H9 (cell line): ENCODE results near the gene DDX1. TPM values are rescaled to one million over a fixed set of nuclear protein-coding genes. Genes with fewer than 3 reads are reported as not detected.

Source experiments
- DNase-seq: peaks from one replicate; pipeline ENCODE4 v3.0.0-alpha.2; 2017
- H2AFZ ChIP-seq: one replicate; pipeline ENCODE4 v1.6.1; 2013; ENCODE audit warnings: mild to moderate bottlenecking, low read length, control low read depth, moderate library complexity
- H2AK5ac ChIP-seq: 2 replicates; pipeline ENCODE4 v1.6.1; 2013; ENCODE audit warnings: low read length, control low read depth, mixed read lengths; ENCODE audit not compliant: insufficient read length
- H2BK120ac ChIP-seq: one replicate; pipeline ENCODE4 v1.6.1; 2013; ENCODE audit warnings: low read depth, mild to moderate bottlenecking, low read length, control low read depth, inconsistent platforms; ENCODE audit not compliant: poor library complexity, severe bottlenecking
- H2BK12ac ChIP-seq: 2 replicates; pipeline ENCODE4 v1.6.1; 2013; ENCODE audit warnings: low read length, control low read depth, mixed read lengths, low read depth; ENCODE audit not compliant: insufficient read length
- H2BK15ac ChIP-seq: 2 replicates; pipeline ENCODE4 v1.6.1; 2013; ENCODE audit warnings: low read depth, low read length, control low read depth
- H2BK20ac ChIP-seq: one replicate; pipeline ENCODE4 v1.6.1; 2013; ENCODE audit warnings: low read depth, mild to moderate bottlenecking, low read length, control low read depth, inconsistent platforms; ENCODE audit not compliant: poor library complexity, severe bottlenecking
- H2BK5ac ChIP-seq: 2 replicates; pipeline ENCODE4 v1.6.1; 2013; ENCODE audit warnings: low read length, control low read depth, mixed read lengths; ENCODE audit not compliant: insufficient read length
- H3K14ac ChIP-seq: 2 replicates; pipeline ENCODE4 v1.6.1; 2013; ENCODE audit warnings: low read length, control low read depth; ENCODE audit not compliant: insufficient read depth
- H3K18ac ChIP-seq: 2 replicates; pipeline ENCODE4 v1.6.1; 2013; ENCODE audit warnings: low read depth, mild to moderate bottlenecking, mixed read lengths, low read length, control low read depth; ENCODE audit not compliant: insufficient read length
- H3K23ac ChIP-seq: 2 replicates; pipeline ENCODE4 v1.6.1; 2013; ENCODE audit warnings: low read length, control low read depth, mixed read lengths, low read depth; ENCODE audit not compliant: insufficient read length
- H3K23me2 ChIP-seq: 2 replicates; pipeline ENCODE4 v1.6.1; 2013; ENCODE audit warnings: low read depth, mild to moderate bottlenecking, mixed read lengths, low read length, control low read depth; ENCODE audit not compliant: insufficient read length, poor library complexity, severe bottlenecking
- H3K27ac ChIP-seq: 2 replicates; pipeline ENCODE4 v1.5.1; 2013; ENCODE audit warnings: low read length, control low read depth, mixed read lengths, low read depth; ENCODE audit not compliant: insufficient read length
- H3K27me3 ChIP-seq: 2 replicates; pipeline ENCODE4 v1.6.1; 2013; ENCODE audit warnings: low read length, control low read depth, inconsistent platforms; ENCODE audit not compliant: insufficient read depth
- H3K4ac ChIP-seq: 2 replicates; pipeline ENCODE4 v1.6.1; 2013; ENCODE audit warnings: low read depth, mild to moderate bottlenecking, control low read depth, inconsistent platforms, low read length, moderate library complexity
- H3K4me1 ChIP-seq: 2 replicates; pipeline ENCODE4 v1.6.1; 2013; ENCODE audit warnings: low read length, control low read depth, inconsistent platforms; ENCODE audit not compliant: insufficient read depth
- H3K4me2 ChIP-seq: 2 replicates; pipeline ENCODE4 v1.6.1; 2013; ENCODE audit warnings: low read length, control low read depth, mixed read lengths; ENCODE audit not compliant: insufficient read length, insufficient read depth
- H3K56ac ChIP-seq: 2 replicates; pipeline ENCODE4 v1.6.1; 2013; ENCODE audit warnings: low read depth, mild to moderate bottlenecking, mixed read lengths, low read length, control low read depth; ENCODE audit not compliant: insufficient read length
- H3K79me1 ChIP-seq: 2 replicates; pipeline ENCODE4 v1.6.1; 2013; ENCODE audit warnings: low read depth, mild to moderate bottlenecking, moderate library complexity, low read length, control low read depth, inconsistent platforms; ENCODE audit not compliant: insufficient read depth, poor library complexity, severe bottlenecking
- H3K79me2 ChIP-seq: 2 replicates; pipeline ENCODE4 v1.6.1; 2013; ENCODE audit warnings: low read length, control low read depth, inconsistent platforms; ENCODE audit not compliant: insufficient read depth
- H3K9ac ChIP-seq: 2 replicates; pipeline ENCODE4 v1.6.1; 2013; ENCODE audit warnings: low read length, control low read depth, mixed read lengths; ENCODE audit not compliant: insufficient read length; ENCODE audit errors: extremely low read depth
- H3K9me3 ChIP-seq: one replicate; pipeline ENCODE4 v1.6.1; 2013; ENCODE audit warnings: low read depth, low read length, inconsistent platforms; ENCODE audit not compliant: control insufficient read depth
- H3T11ph ChIP-seq: one replicate; pipeline ENCODE4 v1.6.1; 2013; ENCODE audit warnings: mild to moderate bottlenecking, low read length, control low read depth, inconsistent platforms
- H4K20me1 ChIP-seq: one replicate; pipeline ENCODE4 v1.6.1; 2013; ENCODE audit not compliant: control insufficient read depth, insufficient read length, insufficient read depth
- H4K5ac ChIP-seq: 2 replicates; pipeline ENCODE4 v1.6.1; 2013; ENCODE audit warnings: low read depth, mild to moderate bottlenecking, mixed read lengths, low read length, control low read depth; ENCODE audit not compliant: insufficient read length
- H4K8ac ChIP-seq: replicated peaks from 2 replicates; pipeline ENCODE4 v1.6.1; 2013; ENCODE audit warnings: low read length, control low read depth, mixed read lengths, low read depth; ENCODE audit not compliant: insufficient read length
- H4K91ac ChIP-seq: 2 replicates; pipeline ENCODE4 v1.6.1; 2013; ENCODE audit warnings: low read depth, mild to moderate bottlenecking, moderate library complexity, mixed read lengths, low read length, control low read depth; ENCODE audit not compliant: insufficient read length
- H3K27ac Mint-ChIP-seq, 3 experiments: 2 replicates in 2 of 3; 3 replicates in 1 of 3; pipeline ENCODE4 v1.8.0; 2020 to 2021; ENCODE audit warnings: mixed read lengths in 3 of 3, mild to moderate bottlenecking in 1 of 3, moderate library complexity in 1 of 3
- H3K27me3 Mint-ChIP-seq: 2 replicates; pipeline ENCODE4 v1.8.0; 2021; ENCODE audit warnings: low read depth, mild to moderate bottlenecking, moderate library complexity, mixed read lengths
- H3K36me3 Mint-ChIP-seq, 3 experiments: 2 replicates in 2 of 3; 3 replicates in 1 of 3; pipeline ENCODE4 v1.8.0; 2020 to 2021; ENCODE audit warnings: low read depth in 3 of 3, mixed read lengths in 3 of 3; ENCODE audit not compliant: insufficient read depth in 1 of 3
- H3K4me1 Mint-ChIP-seq, 2 experiments: 2 replicates each; pipeline ENCODE4 v1.8.0; 2020; ENCODE audit warnings: mixed read lengths in 2 of 2
- H3K4me3 Mint-ChIP-seq, 2 experiments: 2 replicates in 1 of 2; 3 replicates in 1 of 2; pipeline ENCODE4 v1.8.0; 2020 to 2021; ENCODE audit warnings: mild to moderate bottlenecking in 2 of 2, mixed read lengths in 2 of 2, moderate library complexity in 1 of 2
- H3K9me3 Mint-ChIP-seq, 2 experiments: 2 replicates in 1 of 2; 3 replicates in 1 of 2; pipeline ENCODE4 v1.8.0; 2020; ENCODE audit warnings: mild to moderate bottlenecking in 2 of 2, mixed read lengths in 2 of 2, moderate library complexity in 1 of 2
- WGBS: extraction: QIAGEN DNeasy Blood & Tissue Kit; methylation state at CpG from one replicate; pipeline ENCODE4 v1.1.7; 2013; ENCODE audit warnings: missing lambda C conversion rate, low lambda C conversion rate, mixed read lengths; ENCODE audit not compliant: insufficient read length; ENCODE audit errors: extremely low coverage; 5-methylcytosine and 5-hydroxymethylcytosine counted together
- total RNA-seq: library from RNA; stranded (reverse); gene quantifications from 2 replicates; pipeline ENCODE4 v1.2.1, GENCODE V29; 2021
- TF ChIP-seq, protein P1 (sequence below): fragments of 200-600 bp; sonication (generic); conservative IDR thresholded peaks from 3 replicates; pipeline ENCODE4 v1.8.0; 2021; ENCODE audit warnings: antibody characterized with exemption, mild to moderate bottlenecking

The DDX1 gene
- total RNA-seq, 1 experiment from 2014 or later, result 120 TPM

DNA sequence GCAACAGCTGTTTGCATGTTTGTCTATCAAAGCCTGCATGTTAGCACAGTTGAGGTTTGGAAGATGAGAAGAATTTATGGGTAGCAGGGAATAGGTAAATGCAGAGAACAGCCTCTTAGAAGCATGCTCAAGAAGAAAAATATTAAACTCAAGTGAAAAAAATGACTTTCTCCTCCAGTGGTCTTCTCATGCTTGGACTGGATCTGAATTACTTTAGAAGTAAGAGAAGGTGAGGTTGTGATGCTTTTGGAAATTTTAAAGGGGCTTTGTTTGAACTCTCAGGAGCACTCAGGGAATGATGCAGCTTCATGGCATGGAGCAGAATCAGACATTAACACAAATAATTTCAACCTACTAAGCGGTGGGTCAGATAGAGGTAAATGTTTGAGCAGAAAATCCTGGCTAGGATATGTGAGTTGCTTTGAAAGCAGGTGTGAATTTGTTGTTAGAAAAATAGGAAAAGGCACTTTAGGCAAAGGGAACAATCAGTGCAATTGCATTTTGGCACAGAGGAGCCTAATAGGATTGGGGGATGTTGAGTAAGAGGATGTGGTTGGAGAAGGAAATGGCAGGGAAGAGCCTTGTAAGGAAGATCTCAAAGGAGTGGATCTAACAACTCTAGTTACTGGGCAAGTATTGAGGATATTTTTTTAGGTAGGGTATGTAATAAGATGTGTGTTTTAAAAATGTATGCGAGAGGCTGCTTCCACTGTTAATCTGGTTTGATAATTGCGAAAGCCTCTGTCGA is 76.3 kb downstream of the DDX1 start:
- H2BK120ac ChIP-seq, result no peak overlapping the region
- no peak overlapping the region for H3T11ph ChIP-seq
- no peak overlapping the region for H3K4ac ChIP-seq
- no peak overlapping the region for H2AK5ac ChIP-seq
- H2BK15ac ChIP-seq, result no peak overlapping the region
- H3K18ac ChIP-seq, result no peak overlapping the region
- no peak overlapping the region for H3K4me2 ChIP-seq
- no peak overlapping the region for H3K14ac ChIP-seq
- no peak overlapping the region for H3K23ac ChIP-seq
- H2BK12ac ChIP-seq, result no peak overlapping the region
- H3K9me3 ChIP-seq, result no peaks in the 10 kb centered on the region
- WGBS, result no CpG with 5 or more reads among the region's 4 CpGs
- H3K9ac ChIP-seq, result no peak overlapping the region
- no peaks in the 10 kb centered on the region for H3K27me3 ChIP-seq
- Mint-ChIP-seq H3K27ac (no peak overlapping the region), H3K9me3 (peaks cover 2 to 4% of the 10 kb centered on the region in 2 experiments; a peak in 4 of 5 replicates), H3K36me3 (peaks cover 0 to 5% (median 0%) of the 10 kb centered on the region in 3 experiments; a peak in 2 of 7 replicates), H3K4me3 (no peak overlapping the region), H3K27me3 (peaks cover 2% of the 10 kb centered on the region), H3K4me1 (peaks cover 10 to 17% of the 10 kb centered on the region in 2 experiments)
- H4K20me1 ChIP-seq, result no peaks in the 10 kb centered on the region
- no peaks in the 10 kb centered on the region for H3K23me2 ChIP-seq
- no peak overlapping the region for H4K5ac ChIP-seq
- no peak overlapping the region for H4K91ac ChIP-seq
- no peak overlapping the region for H4K8ac ChIP-seq
- H2BK5ac ChIP-seq, result no peak overlapping the region
- H3K27ac ChIP-seq, result no peak overlapping the region
- no peaks in the 10 kb centered on the region for H3K79me2 ChIP-seq
- H2BK20ac ChIP-seq, result no peak overlapping the region
- no peaks in the 10 kb centered on the region; the same call in 1 of the 2 replicates for H3K4me1 ChIP-seq
- H3K79me1 ChIP-seq, result no peaks in the 10 kb centered on the region
- no peak for DNase-seq
- no peak overlapping the region for H2AFZ ChIP-seq
- H3K56ac ChIP-seq, result no peak overlapping the region
- TF ChIP-seq, protein P1, sequence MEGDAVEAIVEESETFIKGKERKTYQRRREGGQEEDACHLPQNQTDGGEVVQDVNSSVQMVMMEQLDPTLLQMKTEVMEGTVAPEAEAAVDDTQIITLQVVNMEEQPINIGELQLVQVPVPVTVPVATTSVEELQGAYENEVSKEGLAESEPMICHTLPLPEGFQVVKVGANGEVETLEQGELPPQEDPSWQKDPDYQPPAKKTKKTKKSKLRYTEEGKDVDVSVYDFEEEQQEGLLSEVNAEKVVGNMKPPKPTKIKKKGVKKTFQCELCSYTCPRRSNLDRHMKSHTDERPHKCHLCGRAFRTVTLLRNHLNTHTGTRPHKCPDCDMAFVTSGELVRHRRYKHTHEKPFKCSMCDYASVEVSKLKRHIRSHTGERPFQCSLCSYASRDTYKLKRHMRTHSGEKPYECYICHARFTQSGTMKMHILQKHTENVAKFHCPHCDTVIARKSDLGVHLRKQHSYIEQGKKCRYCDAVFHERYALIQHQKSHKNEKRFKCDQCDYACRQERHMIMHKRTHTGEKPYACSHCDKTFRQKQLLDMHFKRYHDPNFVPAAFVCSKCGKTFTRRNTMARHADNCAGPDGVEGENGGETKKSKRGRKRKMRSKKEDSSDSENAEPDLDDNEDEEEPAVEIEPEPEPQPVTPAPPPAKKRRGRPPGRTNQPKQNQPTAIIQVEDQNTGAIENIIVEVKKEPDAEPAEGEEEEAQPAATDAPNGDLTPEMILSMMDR, result no peak
